Sigmoid colon (tissue), 7 donors: ENCODE results near the gene IL15RA. TPM values are rescaled to one million over a fixed set of nuclear protein-coding genes. Genes with fewer than 3 reads are reported as not detected.
"Not testable (repeated sequence)": the region's sequence is repeated elsewhere in the genome, so short reads cannot be mapped to it uniquely, and the experiment has no call there.

Experiments
- DNase-seq: peaks from one replicate; pipeline ENCODE4 v3.0.0-alpha.2; 2019
- H3K27ac ChIP-seq, 4 donors: fragments of 200-600 bp; sonication (generic); one replicate each; pipeline ENCODE4 v1.5.1; 2016 to 2019; ENCODE audit warnings: mild to moderate bottlenecking in 1 of 4
- H3K27me3 ChIP-seq, 3 donors: fragments of 200-600 bp; sonication (generic); one replicate each; pipeline ENCODE4 v1.5.1; 2019; ENCODE audit warnings: mild to moderate bottlenecking in 1 of 3
- H3K36me3 ChIP-seq, 4 donors: fragments of 200-600 bp; sonication (generic); one replicate each; pipeline ENCODE4 v1.5.1; 2016 to 2019
- H3K4me1 ChIP-seq, 4 donors: fragments of 200-600 bp; sonication (generic); one replicate each; pipeline ENCODE4 v1.5.1; 2017 to 2019
- H3K4me3 ChIP-seq, 4 donors: fragments of 200-600 bp; sonication (generic); one replicate each; pipeline ENCODE4 v1.5.1; 2017 to 2019; ENCODE audit warnings: mild to moderate bottlenecking in 2 of 4, moderate library complexity in 1 of 4
- H3K9me3 ChIP-seq, 4 donors: fragments of 200-600 bp in 3 of 4; sonication (generic) in 3 of 4; one replicate each; pipeline versions ENCODE4 v1.5.1 to v1.6.1; 2013 to 2019
- CTCF ChIP-seq, 4 experiments: fragments of 450-650 bp in 3 of 4; fragments of 200-600 bp in 1 of 4; IDR thresholded peaks; one replicate each; pipeline ENCODE4 v1.5.1; 2016 to 2019; ENCODE audit warnings: antibody characterized with exemption in 4 of 4, mild to moderate bottlenecking in 3 of 4, moderate library complexity in 2 of 4
- EP300 ChIP-seq, 4 donors: sonication (generic); formaldehyde crosslinking; IDR thresholded peaks; one replicate each; pipeline ENCODE4 v1.6.1; 2017; ENCODE audit warnings: antibody characterized with exemption in 4 of 4
- POLR2A ChIP-seq, 2 donors: fragments of 450-650 bp; IDR thresholded peaks; one replicate each; pipeline ENCODE4 v1.6.1; 2016; ENCODE audit warnings: antibody characterized with exemption in 2 of 2, mild to moderate bottlenecking in 2 of 2, moderate library complexity in 2 of 2
- POLR2AphosphoS5 ChIP-seq, 4 donors: sonication (generic); formaldehyde crosslinking; IDR thresholded peaks; one replicate each; pipeline ENCODE4 v1.6.1; 2017; ENCODE audit warnings: antibody characterized with exemption in 4 of 4
- WGBS, 2 donors: extraction: QIAGEN DNeasy Blood & Tissue Kit; methylation state at CpG; one replicate each; pipeline ENCODE4 v1.1.7; 2013; 5-methylcytosine and 5-hydroxymethylcytosine counted together
- intact Hi-C: fragments of 100-400 bp; cut with DNase I; formaldehyde crosslinking; loops from one replicate; pipeline ENCODE4 v1.15.1; 2023
- polyA plus RNA-seq, 3 donors: library from polyadenylated mRNA; stranded (reverse); fragments of 200-250 nt; gene quantifications; one replicate each; pipeline ENCODE4 v1.2.3, GENCODE V29; 2013
- total RNA-seq, 4 donors: library from RNA; depleted of rRNA; stranded (reverse); fragments of >200 nt; gene quantifications; one replicate each; pipeline ENCODE4 v1.1.0, GENCODE V29; 2016
- donor health status: healthy with polysubstance abuse.
- donor health status: Bipolar disorder and iron deficiency.
- donor health status: healthy.

Gene IL15RA
- total and polyA plus RNA-seq, 7 donors, result 5.5 to 23.7 (median 15.8) TPM

- Histone ChIP-seq H3K4me3 (no peak overlapping the region), H3K4me1 (no peaks in the 10 kb centered on the region), H3K27me3 (no peaks in the 10 kb centered on the region), H3K27ac (no peak overlapping the region), H3K36me3 (no peaks in the 10 kb centered on the region), H3K9me3 (no peaks in the 10 kb centered on the region)
- no peak for TF ChIP-seq CTCF (IDR thresholded peaks at IDR 0.05)
- TF ChIP-seq POLR2AphosphoS5 (IDR thresholded peaks at IDR 0.05), result no peak
- TF ChIP-seq POLR2A (IDR thresholded peaks at IDR 0.05), result no peak
- no peak for TF ChIP-seq EP300 (IDR thresholded peaks at IDR 0.05)
- no peak for DNase-seq
- 82 to 86% methylated on average over 3 of the region's 3 CpGs for WGBS, 2 donors
- intact Hi-C loops, result no loop called here
Measured at GRCh38 chr10:6006546-6006945, 29.2 kb upstream of the IL15RA start.

- H3K9me3 ChIP-seq, result no peaks in the 10 kb centered on the region
- no peak overlapping the region for H3K27ac ChIP-seq
- no peaks in the 10 kb centered on the region for H3K4me1 ChIP-seq
- TF ChIP-seq POLR2AphosphoS5 (IDR thresholded peaks at IDR 0.05), result no peak
- no peak for TF ChIP-seq EP300 (IDR thresholded peaks at IDR 0.05)
- TF ChIP-seq POLR2A (IDR thresholded peaks at IDR 0.05), result no peak
- TF ChIP-seq CTCF (IDR thresholded peaks at IDR 0.05), result no peak
- no peak overlapping the region for H3K4me3 ChIP-seq
- H3K36me3 ChIP-seq, result no peaks in the 10 kb centered on the region
- 38 to 76% methylated on average over 8 of the region's 8 CpGs for WGBS, 2 donors
- no peak for DNase-seq
- no peaks in the 10 kb centered on the region for H3K27me3 ChIP-seq
- intact Hi-C loops, result no loop called here
Measured at GRCh38 chr10:6005856-6006395, 28.6 kb upstream of the IL15RA start.

DNA sequence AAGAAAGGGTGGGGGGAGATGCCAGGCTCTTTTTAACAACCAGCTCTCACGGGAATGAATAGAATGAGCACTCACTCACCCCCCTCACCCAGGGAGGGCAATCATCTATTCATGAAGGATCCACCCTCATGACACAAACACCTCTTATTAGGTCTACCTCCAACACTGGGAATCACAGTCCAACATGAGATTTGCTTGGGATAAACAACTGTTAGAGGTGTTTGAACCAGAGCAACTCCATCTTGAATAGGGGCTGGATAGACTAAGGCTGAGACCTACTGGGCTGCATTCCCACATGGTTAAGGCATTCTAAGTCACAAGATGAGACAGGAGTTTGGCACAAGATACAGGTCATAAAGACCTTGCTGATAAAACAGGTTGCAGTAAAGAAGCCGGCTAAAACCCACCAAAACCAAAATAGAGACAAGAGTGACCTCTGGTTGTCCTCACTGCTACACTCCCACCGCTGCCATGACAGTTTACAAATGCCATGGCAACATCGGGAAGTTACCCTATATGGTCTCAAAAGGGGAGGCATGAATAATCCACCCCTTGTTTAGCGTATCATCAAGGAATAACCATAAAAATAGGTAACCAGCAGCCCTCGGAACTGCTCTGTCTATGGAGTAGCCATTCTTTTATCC is 27.9 kb upstream of the IL15RA start:
- not testable (repeated sequence) for H3K4me3 ChIP-seq, H3K27ac ChIP-seq

GRCh38 chr10:6002809-6003510 is 25.6 kb upstream of the IL15RA start:
- intact Hi-C loops, result no loop called here
- Histone ChIP-seq H3K4me3 (no peak overlapping the region), H3K27me3 (no peaks in the 10 kb centered on the region), H3K9me3 (no peaks in the 10 kb centered on the region), H3K36me3 (no peaks in the 10 kb centered on the region), H3K4me1 (no peaks in the 10 kb centered on the region), H3K27ac (no peak overlapping the region)
- TF ChIP-seq CTCF (IDR thresholded peaks at IDR 0.05), result no peak
- no peak for TF ChIP-seq POLR2AphosphoS5 (IDR thresholded peaks at IDR 0.05)
- no peak for TF ChIP-seq EP300 (IDR thresholded peaks at IDR 0.05)
- no peak for TF ChIP-seq POLR2A (IDR thresholded peaks at IDR 0.05)
- no peak for DNase-seq
- 76 to 80% methylated on average over 12 of the region's 12 CpGs for WGBS, 2 donors

More for the DNA sequence above, 27.9 kb upstream of the IL15RA start:
- DNase-seq, H3K4me1 ChIP-seq, H3K27me3 ChIP-seq, H3K9me3 ChIP-seq, intact Hi-C loops, H3K36me3 ChIP-seq: not testable (repeated sequence)
- WGBS, 2 donors, result 53 to 76% methylated on average over 6 of the region's 6 CpGs

GRCh38 chr10:5999440-6000165 is 22.3 kb upstream of the IL15RA start:
- no peaks in the 10 kb centered on the region for H3K27me3 ChIP-seq
- H3K9me3 ChIP-seq, result no peaks in the 10 kb centered on the region
- H3K27ac ChIP-seq, result no peak overlapping the region
- no peaks in the 10 kb centered on the region for H3K36me3 ChIP-seq
- TF ChIP-seq POLR2A (IDR thresholded peaks at IDR 0.05) (no peak), CTCF (IDR thresholded peaks at IDR 0.05) (no peak), POLR2AphosphoS5 (IDR thresholded peaks at IDR 0.05) (no peak), EP300 (IDR thresholded peaks at IDR 0.05) (no peak)
- 46 to 84% methylated on average over 20 of the region's 20 CpGs for WGBS, 2 donors
- no peaks in the 10 kb centered on the region for H3K4me1 ChIP-seq
- H3K4me3 ChIP-seq, result no peak overlapping the region
- intact Hi-C loops, result no loop called here
- no peak for DNase-seq
